CD4-positive, alpha-beta T cell treated with Interferon gamma for 1 hour (primary cell): ENCODE measurements around the gene LIN28B.
"Not testable (repeated sequence)": the region's sequence is repeated elsewhere in the genome, so short reads cannot be mapped to it uniquely, and the experiment has no call there.

ENCODE experiments used
- DNase-seq: peaks from one replicate; pipeline ENCODE4 v3.0.0-alpha.2; 2020

The LIN28B gene, protein sequence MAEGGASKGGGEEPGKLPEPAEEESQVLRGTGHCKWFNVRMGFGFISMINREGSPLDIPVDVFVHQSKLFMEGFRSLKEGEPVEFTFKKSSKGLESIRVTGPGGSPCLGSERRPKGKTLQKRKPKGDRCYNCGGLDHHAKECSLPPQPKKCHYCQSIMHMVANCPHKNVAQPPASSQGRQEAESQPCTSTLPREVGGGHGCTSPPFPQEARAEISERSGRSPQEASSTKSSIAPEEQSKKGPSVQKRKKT

DNA sequence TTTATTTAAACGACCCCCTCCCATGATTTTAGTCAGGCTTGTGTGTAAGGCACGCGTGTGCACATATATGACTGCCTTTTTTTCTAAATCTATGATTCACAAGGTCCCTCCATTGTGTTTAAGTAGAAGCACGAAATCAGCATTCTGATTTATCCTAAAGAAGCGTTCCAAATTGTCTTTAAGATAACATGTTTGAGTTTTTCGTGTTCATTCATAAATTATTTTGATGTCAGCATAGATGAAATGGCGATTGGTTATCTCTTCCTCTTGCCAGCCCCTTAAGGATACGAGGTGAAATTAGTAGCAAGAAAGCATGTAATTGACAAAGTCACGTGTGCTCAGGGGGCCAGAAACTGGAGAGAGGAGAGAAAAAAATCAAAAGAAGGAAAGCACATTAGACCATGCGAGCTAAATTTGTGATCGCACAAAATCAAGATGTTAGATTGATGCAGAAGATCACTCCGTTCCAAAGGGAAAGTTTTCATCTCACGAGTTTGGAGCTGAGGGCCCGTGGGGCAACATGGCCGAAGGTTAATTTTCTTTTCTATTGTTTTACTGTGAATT lies at the start of gene LIN28B:
Gene LIN28B, plus strand, starts transcription at position 377 of the 564 bp plus-strand sequence. Its CDS starts 144 bp downstream, at position 521.
- DNase-seq: no peak

DNA sequence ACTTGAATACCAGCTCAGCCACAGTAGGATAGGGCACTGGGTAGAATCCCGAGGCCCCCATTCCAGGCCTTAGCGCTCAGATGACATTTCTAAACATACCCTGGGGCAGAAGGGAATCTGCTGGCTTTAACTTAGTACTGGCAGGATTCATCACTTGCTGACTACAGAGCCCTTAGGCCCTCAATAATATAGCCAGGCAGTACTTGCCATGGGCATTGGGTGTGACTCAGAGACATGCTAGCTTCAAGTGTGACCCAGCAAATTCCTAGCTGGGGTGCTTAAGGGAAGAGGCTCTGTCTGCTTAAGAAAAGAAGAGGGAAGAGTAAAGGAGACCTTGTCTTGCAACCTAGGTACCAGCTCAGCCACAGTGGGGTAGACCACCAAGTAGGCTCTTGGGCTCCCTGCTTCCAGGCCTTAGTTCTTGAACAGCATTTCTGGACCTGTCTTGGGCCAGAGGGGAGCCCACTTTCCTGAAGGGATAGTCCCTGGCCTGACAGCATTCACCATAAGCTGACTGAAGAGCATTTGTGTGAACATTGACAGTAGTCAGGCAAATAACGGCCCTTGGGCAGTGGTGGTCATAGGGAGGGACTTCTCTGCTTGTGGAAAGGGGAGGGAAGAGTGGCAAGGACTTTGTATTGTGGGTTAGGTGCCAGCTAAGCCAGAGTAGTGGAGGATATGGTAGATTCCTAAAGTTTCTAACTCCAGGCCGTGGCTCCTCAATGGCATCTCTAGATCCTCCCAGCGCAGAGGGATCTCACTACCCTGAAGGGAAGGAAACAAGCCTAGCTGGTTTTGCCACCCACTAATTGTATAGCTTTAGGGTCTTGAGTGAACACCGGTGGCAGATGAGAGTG lies 48.6 kb upstream of the LIN28B start:
- no peak for DNase-seq

DNA sequence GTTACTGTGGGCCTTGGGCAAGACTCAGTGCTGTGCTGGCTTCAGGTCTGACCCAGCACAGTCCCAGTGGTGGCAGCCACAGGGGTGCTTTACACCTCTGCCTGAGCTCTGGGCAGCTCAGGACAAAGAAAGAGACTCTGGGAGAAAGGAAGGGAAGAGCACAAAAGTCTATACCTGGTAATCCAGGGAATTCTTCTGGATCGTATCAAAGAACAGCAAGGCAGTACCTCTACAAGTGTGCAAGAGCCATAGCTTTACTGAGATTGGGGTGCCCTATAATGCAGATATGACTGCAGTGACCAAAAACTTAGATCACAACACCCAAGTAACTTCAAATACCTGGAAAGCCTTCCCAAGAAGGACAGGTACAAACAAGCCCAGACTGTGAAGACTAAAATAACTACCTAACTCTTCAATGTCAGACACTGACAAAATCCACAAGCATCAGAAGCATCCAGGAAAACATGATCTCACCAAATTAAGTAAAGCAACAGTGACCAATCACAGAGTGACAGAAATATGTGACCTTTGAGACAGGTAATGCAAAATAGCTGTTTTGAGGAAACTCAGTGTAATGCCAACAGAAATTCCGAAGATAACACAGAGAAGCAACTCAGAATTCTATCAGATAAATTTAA lies 47.9 kb upstream of the LIN28B start:
- no peak for DNase-seq

DNA sequence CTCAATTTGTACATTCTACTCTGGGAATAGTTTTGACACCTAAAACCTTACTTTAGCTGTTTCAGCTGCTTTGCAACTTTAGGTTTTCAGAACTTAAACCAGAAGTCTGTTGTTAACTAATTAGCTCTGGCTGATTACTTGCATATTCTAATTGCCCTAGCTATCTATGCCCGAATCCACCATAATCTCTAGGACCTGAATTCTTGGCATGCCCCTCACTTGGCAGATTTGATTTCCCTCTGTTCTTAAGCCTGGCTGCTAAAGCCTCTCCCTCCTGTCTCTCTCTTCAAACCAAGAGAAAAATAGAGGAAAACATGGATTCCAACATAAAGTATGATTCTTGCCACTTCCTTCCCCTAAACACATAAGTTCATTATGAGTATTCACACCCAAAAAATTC lies 35.0 kb upstream of the LIN28B start:
- DNase-seq: no peak

DNA sequence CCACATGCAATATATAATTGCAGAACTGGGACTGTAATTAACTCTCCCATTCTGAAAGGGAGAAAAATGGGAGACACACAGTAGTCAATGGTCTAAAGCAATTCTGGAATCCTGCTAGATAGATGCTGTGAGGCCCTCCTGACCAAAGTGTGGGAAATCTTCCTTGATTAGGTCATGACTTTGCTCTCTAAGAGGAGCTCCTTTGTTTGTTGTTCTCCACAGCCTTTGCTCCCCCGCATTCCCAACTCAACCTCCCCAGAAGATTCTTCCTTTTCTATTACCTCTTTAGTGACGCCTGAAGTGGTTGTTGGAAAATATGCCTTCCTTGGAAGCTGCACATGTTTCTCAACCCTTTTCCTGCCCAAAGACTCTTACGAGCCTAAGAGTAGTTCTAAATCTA lies 28.8 kb upstream of the LIN28B start:
- no peak for DNase-seq

DNA sequence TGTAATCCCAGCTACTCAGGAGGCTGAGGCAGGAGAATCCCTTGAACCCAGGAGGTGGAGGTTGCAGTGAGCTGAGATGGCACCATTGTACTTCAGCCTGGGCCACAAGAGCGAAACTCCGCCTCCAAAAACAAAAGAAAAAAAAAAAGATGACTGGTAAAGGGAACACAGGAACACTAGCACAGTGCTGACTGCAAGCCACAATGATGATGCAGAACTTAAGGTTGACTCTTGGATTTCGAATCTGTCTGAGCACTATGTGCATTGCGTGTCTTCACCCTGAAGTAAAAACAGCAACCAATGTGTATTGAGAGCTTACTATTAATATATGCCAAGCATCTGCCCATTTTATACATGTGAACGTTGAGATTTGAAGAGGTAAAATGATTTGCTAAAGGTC lies 27.6 kb upstream of the LIN28B start:
- no peak for DNase-seq

DNA sequence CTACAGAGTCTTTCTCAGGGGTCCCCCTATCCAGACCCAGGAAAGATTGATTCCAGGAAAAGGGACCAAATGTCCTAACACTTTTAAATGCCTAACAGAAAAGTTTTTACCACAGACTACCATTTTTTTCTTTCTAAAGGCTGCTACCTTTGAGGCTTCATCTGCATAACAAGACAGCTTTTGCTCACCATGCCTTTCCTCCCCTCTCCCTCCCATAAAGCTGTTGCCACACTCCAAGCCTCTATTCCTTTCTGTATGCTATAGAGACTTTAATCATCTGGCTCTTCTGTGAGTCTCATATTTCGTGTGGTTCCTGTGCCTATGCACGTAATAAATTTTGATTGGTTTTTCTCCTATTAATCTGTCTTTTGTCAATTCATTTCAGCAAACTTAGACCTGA lies 26.0 kb upstream of the LIN28B start:
- DNase-seq: no peak

DNA sequence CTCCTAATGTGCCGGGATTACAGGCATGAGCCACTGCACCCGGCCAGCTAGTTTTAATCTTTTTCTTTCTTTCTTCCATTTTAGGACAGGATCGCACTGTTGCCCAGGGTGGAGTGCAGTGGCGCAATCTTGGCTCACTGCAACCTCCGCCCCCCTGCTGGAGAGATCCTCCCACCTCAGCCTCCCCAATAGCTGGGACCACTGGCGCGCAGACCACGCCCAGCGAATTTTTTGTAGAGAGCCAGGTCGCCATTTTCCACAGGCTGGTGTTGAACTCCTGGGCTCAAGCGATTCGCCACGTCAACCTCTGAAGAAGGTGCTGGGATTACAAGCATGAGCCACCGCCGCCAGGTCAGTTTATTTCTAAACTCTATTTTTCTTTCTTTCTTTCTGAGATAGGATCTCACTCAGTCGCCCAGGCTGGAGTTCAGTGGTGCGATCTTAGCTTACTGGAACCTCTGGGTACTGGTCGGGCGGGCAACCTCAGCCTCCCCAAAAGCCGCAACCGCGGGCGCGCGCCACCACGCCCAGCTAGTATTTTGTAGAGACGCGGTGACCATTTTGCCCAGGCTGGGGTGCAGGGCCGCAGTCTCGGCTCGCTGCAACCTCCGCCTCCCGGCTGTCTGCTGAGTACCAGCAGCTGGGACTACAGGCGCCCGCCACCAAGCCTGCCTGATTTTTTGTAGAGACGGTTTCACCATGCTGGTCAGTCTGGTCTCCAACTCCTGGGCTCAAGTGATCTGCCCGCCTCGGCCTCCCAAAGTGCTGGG lies 20.0 kb upstream of the LIN28B start:
- no peak for DNase-seq

DNA sequence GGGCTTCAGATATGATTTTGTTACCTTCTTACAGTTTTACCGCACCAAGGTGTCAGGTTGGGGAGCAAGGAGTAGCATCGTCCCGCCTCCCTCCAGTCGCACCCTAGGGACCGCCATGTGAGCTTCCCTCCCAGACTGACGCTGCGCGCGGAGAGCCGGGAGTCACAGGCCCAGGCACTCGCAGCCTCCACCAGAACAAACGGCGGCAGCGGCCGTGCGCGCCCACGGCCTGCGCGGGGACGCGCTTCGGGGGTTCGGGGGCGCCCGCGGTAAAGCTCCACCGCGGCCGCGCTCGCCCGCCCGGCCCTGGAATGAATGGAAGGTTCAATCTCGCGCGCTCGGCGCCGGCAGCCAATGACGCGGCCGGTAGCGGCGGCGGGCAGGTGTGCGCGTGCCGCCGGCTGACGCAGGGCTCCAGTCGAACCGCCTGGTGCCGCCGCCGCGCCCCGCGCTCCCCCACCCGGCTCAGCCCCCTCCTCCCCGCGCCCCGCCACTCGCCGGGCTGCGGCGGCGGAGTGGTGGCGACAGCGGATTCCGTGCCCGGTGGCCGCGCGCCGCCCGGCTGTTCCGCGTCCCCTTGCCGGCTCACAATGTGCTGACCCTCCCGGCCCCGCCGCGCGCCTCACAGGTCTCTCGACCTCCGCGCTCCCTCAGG lies 16.5 kb upstream of the LIN28B start:
- no peak for DNase-seq

DNA sequence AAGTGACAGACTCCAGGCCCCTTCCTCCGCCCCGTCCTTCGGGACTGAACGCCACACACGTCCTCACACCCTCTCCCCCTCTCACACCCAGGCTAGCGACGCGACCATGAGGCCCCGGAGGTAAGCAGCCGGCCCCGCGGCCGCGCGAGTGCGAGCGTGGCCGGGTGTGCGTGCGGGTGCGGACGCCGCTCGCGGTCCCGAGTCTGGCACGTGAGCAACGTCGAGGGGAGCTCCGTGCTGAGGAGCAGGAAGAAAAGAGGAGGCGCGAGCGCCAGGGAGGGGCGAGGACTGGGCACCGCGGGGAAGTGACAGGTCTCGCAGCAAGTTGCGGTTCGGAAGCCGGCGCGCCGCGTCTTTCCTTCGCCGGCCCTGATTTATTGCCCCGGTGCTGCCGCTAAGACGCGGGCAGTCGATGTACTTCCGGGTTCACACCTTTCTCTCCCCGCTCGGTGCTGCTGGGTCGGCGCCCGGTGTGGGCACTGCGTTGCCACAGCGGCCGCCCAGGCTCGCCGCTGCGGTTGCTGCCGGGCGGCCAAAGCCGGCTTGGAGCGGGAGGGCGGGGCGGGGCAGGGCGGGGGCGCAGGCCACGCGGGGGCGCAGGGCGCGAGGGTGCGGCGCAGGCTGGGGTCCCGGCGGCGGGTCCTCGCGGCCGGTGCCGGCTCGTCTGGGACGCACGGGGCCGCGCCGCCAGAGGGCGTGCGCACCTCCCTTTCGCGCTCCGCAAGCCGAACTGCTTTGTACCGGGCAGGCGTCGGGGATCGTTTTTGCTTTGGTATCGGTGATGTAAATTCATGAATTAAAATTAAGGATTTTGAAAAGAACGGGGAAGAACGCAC lies 15.8 kb upstream of the LIN28B start:
- DNase-seq: peak; percentile 16

DNA sequence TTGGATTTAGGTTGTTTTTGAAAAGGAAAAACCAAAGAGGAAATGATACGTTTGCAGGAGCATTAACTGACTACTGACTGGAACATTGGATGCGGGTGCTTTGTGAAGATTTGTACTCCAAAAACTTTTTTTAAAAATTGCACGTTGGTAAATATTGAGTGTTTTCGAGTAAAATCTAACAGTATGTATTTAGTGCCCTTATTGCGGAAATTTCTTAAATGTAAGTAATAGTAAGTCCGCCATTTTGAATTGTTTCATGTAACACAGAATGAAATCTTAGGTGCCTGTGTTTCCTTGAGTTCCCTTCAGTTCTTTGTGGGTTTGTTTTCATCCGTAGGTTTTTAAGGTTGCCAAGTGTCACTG lies 15.2 kb upstream of the LIN28B start:
- no peak for DNase-seq

DNA sequence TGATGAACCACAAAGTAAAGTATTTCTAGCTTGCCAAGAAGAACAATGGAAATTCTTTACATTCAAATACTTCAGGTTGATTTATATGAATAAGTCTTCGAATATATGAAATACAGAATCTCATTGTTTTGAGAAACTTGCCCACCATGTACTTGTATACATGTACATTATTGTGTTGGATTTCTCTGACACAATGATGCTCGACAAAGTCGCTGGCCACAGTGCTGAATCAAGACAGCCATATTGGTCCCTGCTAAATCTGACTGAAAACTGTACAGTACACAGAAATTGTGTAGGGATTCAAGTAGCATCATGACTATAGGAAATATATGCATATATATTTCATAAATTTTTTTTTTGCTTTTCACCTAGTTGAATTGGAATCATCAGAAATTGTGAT lies 13.1 kb upstream of the LIN28B start:
- no peak for DNase-seq

DNA sequence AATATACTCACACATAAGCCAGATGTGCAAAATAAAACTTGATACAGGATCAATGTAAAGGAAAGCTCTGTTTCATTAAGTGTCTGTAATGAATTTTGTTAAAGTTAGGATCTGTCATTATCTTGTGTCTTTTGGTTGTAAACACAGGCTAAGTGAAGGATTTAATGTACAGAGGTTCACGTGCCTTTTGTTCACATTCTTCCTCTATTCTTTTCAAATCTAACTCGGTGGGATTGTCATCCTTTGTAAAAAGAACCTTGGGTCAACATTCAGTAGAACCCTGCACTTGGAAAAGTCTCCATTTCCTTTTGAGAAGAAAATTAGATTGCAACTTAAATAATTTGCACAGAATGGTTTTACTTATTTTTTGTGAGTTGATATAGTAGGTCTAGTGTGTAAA lies 7.7 kb upstream of the LIN28B start:
- DNase-seq: no peak

DNA sequence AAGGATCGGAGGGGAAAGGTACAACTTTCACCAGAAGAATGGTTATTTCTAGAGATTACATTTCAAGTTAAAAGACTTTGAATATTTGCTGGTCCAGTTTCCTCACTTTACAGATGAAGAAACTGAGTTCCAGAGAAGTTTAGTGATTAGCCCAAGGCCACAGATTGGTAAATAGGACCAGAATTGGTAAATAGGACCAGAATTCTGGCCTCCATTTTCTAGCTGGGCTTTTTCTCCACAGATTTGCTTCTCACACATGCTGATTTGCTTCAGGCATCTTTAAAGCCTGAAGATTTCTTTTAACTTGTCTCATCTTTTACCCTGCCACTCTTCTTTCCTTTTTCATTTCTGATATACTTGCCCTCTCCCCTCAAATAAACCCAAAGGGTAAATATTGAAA lies 5.2 kb upstream of the LIN28B start:
- DNase-seq: no peak

DNA sequence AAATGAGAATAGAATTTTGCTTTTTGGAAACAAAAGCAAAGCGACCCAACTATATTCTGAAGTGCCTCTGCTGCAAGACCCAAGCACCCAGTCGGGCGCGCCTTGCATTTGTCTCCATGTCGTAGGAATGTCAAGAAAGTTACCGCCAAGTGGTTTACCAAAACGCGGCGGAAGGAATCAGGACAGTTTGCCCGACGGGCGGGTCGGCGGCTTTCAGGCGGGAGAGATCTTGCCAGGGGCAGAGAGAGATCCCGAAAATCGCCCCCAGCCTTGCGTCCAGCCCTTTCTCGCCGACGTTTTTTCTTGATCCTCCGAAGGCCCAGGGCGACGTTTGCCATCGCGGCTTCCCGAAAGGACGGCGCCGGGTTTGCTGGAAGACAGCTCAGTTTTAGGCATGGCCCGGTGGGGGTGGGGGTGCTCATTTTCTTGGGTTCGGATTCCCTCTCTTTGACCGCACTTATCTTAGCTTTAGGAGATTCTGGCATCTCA lies 4.0 kb upstream of the LIN28B start:
- DNase-seq: no peak

DNA sequence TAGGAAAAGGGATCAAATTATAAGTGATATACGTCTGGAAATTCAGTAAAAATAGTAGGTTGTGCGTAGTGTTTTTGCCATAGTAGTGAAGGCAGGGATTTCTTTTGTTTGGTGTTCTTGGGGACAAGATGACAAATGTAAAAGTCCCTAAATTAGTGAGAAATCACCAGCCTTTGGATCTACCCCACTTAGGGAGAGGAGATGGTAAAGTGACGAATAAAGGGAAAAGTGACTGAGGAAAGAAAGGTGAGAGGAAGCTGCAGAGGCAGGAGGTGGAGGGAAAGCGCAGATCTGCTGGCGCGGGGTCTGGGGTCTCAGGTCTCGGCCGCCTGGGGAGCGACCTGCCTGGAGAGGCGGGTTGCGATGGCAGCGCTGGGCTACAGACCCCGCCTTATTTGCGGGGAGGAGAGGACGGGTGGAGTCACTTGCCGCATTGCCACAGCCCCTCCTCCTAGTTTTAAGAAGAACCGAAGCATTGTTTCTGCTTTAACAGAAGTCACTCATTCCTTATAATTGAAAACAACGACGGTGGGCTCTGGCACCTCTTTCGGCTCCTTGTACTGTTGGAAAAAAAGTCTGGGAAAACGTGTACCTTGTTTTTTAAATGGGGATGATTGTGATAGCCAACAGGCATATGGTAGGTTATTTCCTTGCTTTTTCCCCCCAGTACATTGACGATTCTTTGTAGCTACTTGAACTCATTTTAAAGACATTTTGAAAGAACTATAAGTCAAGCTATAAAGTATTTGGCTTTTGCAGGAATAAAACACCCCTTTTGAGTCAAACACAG lies 3.3 kb upstream of the LIN28B start:
- DNase-seq: not testable (repeated sequence)

DNA sequence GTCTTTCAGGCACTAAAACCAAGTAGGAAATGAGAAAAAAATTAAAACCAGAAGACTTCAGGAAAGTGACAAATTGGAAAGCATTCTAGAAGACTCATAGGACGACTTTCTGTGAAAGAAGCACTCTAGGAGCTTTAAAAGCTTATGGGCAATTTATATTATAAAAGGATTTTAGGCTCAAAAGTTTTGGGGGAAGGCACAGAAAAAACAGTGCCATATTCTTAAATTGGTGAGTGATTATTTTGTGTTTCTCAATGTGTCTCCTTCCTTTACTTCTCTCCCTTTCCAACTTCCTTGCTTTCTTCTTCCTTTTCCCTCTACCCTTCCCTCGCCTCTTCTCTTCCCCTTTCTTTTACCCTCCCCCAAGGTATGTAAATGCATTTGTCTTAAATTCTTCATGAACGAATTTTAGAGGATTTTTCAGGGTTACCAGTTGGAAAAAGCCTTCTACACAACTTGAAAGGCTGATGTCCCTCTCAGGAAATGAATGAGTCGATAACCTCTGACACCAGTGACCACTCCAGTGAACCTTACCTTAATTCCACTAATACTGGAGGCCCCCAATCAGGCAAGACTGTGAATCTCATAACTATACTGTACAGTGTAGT lies 2.6 kb upstream of the LIN28B start:
- no peak for DNase-seq

DNA sequence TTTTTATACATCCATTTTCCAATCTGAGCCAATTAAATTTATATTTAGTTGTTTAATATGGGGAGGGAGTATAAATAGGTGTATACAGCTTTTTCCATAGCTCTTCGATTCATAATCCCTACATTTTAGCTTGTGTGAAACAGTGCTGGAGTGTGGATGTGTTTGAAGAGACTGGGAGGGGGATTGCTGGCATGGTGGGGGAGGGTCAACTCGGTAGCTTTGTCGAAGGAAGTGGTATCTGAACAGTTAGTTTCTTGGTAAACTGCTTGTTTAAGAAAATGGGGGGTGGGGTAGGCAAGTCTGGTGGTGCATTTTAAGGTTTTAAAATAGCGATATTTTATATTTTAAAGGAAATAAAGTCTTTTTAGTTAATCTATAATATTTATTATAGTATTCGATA lies 1.4 kb upstream of the LIN28B start:
- no peak for DNase-seq

DNA sequence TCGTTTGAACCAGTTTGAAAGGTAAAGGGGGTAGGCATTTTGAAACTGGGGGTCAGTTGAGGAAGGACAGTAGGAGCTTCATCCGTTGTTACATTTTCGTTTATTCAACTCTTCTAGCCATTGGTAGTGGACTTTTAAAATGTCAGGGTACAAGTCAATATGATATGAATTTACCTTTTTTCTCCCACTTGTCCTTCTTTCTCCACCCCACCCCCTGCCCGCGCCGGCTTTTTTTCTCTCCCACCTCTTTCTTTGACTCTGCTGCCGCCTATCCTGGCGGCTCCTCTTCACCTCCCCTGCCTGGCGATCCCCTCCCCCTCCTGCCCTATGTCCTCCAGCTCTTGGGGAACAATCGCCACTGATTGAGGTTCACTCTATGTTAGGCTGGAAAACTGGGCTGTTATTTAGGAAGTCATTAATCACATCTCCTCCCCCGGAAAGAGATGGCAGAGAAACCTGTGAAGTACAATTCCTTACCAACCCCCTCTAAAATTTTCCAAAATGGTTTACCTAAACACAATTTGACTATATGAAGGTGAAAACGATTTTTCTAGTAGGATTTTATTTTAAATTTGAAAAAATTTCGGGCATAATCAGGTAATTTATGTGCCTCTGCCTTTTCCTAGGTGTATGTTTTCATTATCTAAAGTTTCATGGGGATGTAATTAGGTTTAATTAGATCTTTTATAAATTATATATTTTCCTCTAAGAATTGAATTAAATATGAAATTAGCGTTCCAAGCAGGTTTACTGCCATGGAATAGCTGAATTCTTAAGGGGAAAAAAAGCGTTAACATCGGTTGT lies 778 bp upstream of the LIN28B start:
- no peak for DNase-seq
